HepG2 (cell line): Measurements from ENCODE around the gene GSKIP. TPM values are rescaled to one million over a fixed set of nuclear protein-coding genes. Genes with fewer than 3 reads are reported as not detected.

Experiments
- ATAC-seq: fragments of 200-7000 bp; cut with Tn5 transposase; 3 replicates; pipeline ENCODE4 v1.9.1; 2020; ENCODE audit warnings: mild to moderate bottlenecking, moderate library complexity
- BruUV-seq: library from RNA; stranded (reverse); fragments of 400-500 nt; replicated peaks from 2 replicates; lab custom pipeline; 2021; lab: Mats Ljungman, UMichigan
- CTCF ChIA-PET: fragments of 300-600 bp; formaldehyde crosslinking; extraction: SDS; loops from one replicate; lab custom pipeline; 2021; ENCODE audit warnings: low total read pairs, inconsistent platforms, low intra/inter-chr PET ratio; lab: Yijun Ruan, JAX
- POLR2A ChIA-PET: fragments of 350-600 bp; sonication (Branson Sonifier 250); formaldehyde crosslinking; loops from one replicate; lab custom pipeline; 2020; ENCODE audit warnings: antibody characterized with exemption, inconsistent platforms; lab: Yijun Ruan, JAX
- DNase-seq: peaks from one replicate; pipeline ENCODE4 v3.0.0-alpha.2; 2015; ENCODE audit warnings: low spot score
- FAIRE-seq: peaks from 3 replicates; lab custom pipeline; 2011; peaks lifted over from hg19 to GRCh38; lab: Jason Lieb, UNC
- H2AFZ ChIP-seq: one replicate; pipeline ENCODE4 v1.6.1; 2011; ENCODE audit warnings: low read length, inconsistent platforms
- H3K27ac ChIP-seq: fragments of 300-600 bp; 3 replicates; pipeline ENCODE4 v1.8.0; 2011; ENCODE audit warnings: mixed run types, mild to moderate bottlenecking, mixed read lengths, low read length, inconsistent platforms; ENCODE audit not compliant: insufficient read depth; ENCODE audit errors: extremely low read length
- H3K27me3 ChIP-seq, 2 experiments: fragments of 200-600 bp in 1 of 2; 2 replicates in 1 of 2; 3 replicates in 1 of 2; pipeline versions ENCODE4 v1.6.0 to v1.8.0; 2011; ENCODE audit warnings: low read length in 2 of 2, mild to moderate bottlenecking in 2 of 2, moderate library complexity in 2 of 2, inconsistent platforms in 1 of 2; ENCODE audit not compliant: insufficient read depth in 2 of 2, control insufficient read depth in 1 of 2
- H3K36me3 ChIP-seq, 2 experiments: fragments of 200-600 bp in 1 of 2; replicated peaks in 1 of 2; 2 replicates in 1 of 2; 3 replicates in 1 of 2; pipeline versions ENCODE4 v1.5.1 to v1.8.0; 2011; ENCODE audit warnings: low read length in 2 of 2, inconsistent platforms in 1 of 2; ENCODE audit not compliant: insufficient read depth in 2 of 2, control insufficient read depth in 1 of 2
- H3K4me1 ChIP-seq: 2 replicates; pipeline ENCODE4 v1.5.1; 2012; ENCODE audit warnings: low read length, inconsistent platforms; ENCODE audit not compliant: insufficient read depth
- H3K4me2 ChIP-seq: 2 replicates; pipeline ENCODE4 v1.6.0; 2011; ENCODE audit warnings: low read depth, low read length, inconsistent platforms
- H3K4me3 ChIP-seq, 3 experiments: fragments of 200-600 bp in 1 of 3; sonication (generic), shearing (Covaris generic) in 1 of 3; replicated peaks in 1 of 3; 2 replicates each; pipeline ENCODE4 v1.5.1; 2011 to 2016; ENCODE audit warnings: low read length in 3 of 3, inconsistent platforms in 2 of 3, low read depth in 2 of 3, mild to moderate bottlenecking in 2 of 3, control low read depth in 1 of 3, mixed read lengths in 1 of 3; ENCODE audit not compliant: insufficient read depth in 1 of 3
- H3K79me2 ChIP-seq: one replicate; pipeline ENCODE4 v1.6.1; 2011; ENCODE audit warnings: low read length, inconsistent platforms; ENCODE audit not compliant: insufficient read depth
- H3K9ac ChIP-seq: 2 replicates; pipeline ENCODE4 v1.6.0; 2011; ENCODE audit warnings: mild to moderate bottlenecking, low read depth, low read length, inconsistent platforms; ENCODE audit not compliant: insufficient read depth
- H3K9me3 ChIP-seq: 2 replicates; pipeline ENCODE4 v1.5.1; 2012; ENCODE audit warnings: mild to moderate bottlenecking, low read length
- H4K20me1 ChIP-seq: 2 replicates; pipeline ENCODE4 v1.6.0; 2011; ENCODE audit warnings: inconsistent platforms, mild to moderate bottlenecking, low read length, moderate library complexity; ENCODE audit not compliant: insufficient read depth
- HMG20A ChIP-seq: IDR thresholded peaks from 2 replicates; pipeline ENCODE4 v1.6.1; 2016; ENCODE audit warnings: borderline replicate concordance
- MIXL1 ChIP-seq: IDR thresholded peaks from 2 replicates; pipeline ENCODE4 v1.6.1; 2016
- POLR2G ChIP-seq: fragments of 200-400 bp; formaldehyde crosslinking; IDR thresholded peaks from 2 replicates; pipeline ENCODE4 v1.6.1; 2018; ENCODE audit warnings: mild to moderate bottlenecking, low read depth, low read length, moderate library complexity
- RNF2 ChIP-seq: fragments of 450-650 bp; conservative IDR thresholded peaks from 2 replicates; pipeline ENCODE4 v1.6.1; 2016; ENCODE audit warnings: low read depth
- SCMH1 ChIP-seq: sonication (generic); formaldehyde crosslinking; IDR thresholded peaks from 2 replicates; pipeline ENCODE4 v1.9.0; 2021; ENCODE audit warnings: missing genetic modification reagents, mild to moderate bottlenecking, borderline replicate concordance
- SP4 ChIP-seq: sonication (generic); formaldehyde crosslinking; IDR thresholded peaks from 2 replicates; pipeline ENCODE4 v1.8.1; 2023; ENCODE audit warnings: mild to moderate bottlenecking, missing genetic modification reagents
- ZNF138 ChIP-seq: sonication (generic); formaldehyde crosslinking; IDR thresholded peaks from 2 replicates; pipeline ENCODE4 v1.5.0; 2020; ENCODE audit warnings: mild to moderate bottlenecking, low read depth, missing genetic modification reagents
- ZNF549 ChIP-seq: sonication (generic); formaldehyde crosslinking; IDR thresholded peaks from 2 replicates; pipeline ENCODE4 v1.5.0; 2020; ENCODE audit warnings: missing genetic modification reagents
- WGBS: methylation state at CpG from one replicate; pipeline ENCODE4 v1.1.6; 2017; ENCODE audit warnings: low lambda C conversion rate; 5-methylcytosine and 5-hydroxymethylcytosine counted together
- in situ Hi-C: cut with HindIII; loops from 2 replicates; pipeline ENCODE4 v1.10.0; 2017; ENCODE audit warnings: low pct_unique_long_range_greater_than_20kb; ENCODE audit not compliant: extremely low pct_ligation_motif_present
- intact Hi-C: fragments of 100-400 bp; cut with micrococcal nuclease; formaldehyde crosslinking; loops from one replicate; pipeline ENCODE4 v1.10.0; 2022; ENCODE audit not compliant: unreplicated experiment
- polyA plus RNA-seq, 8 experiments: library from polyadenylated mRNA; depleted of rRNA in 3 of 8; stranded (reverse) in 7 of 8; unstranded in 1 of 8; fragments of >200 nt; fragmentation: Illumina TruSeq in 4 of 8; extraction: Trizol in 4 of 8; gene quantifications; 2 replicates each; pipeline versions ENCODE4 v1.2.1 to v1.2.3, GENCODE V29; 2011 to 2016; ENCODE audit warnings: low read depth in 4 of 8, missing spikeins in 1 of 8, mixed read lengths in 1 of 8; ENCODE audit not compliant: insufficient read depth in 1 of 8
- total RNA-seq, 5 experiments: library from RNA; depleted of rRNA; stranded (reverse); fragments of >200 nt; fragmentation: Illumina TruSeq; extraction: Trizol; gene quantifications; 2 replicates each; pipeline ENCODE4 v1.2.3, GENCODE V29; 2016; ENCODE audit warnings: low read depth in 1 of 5
- TF ChIP-seq, protein P1 (sequence below): IDR thresholded peaks from 2 replicates; pipeline ENCODE4 v1.6.1; 2012; ENCODE audit warnings: low read depth, low read length, improper control_type of control experiment

The GSKIP gene
- total and polyA plus RNA-seq, 2 of the 13 experiments (the other 11 are each of a cell fraction or from before 2014, with no cell fraction given), result 12.5 to 27.3 TPM

DNA sequence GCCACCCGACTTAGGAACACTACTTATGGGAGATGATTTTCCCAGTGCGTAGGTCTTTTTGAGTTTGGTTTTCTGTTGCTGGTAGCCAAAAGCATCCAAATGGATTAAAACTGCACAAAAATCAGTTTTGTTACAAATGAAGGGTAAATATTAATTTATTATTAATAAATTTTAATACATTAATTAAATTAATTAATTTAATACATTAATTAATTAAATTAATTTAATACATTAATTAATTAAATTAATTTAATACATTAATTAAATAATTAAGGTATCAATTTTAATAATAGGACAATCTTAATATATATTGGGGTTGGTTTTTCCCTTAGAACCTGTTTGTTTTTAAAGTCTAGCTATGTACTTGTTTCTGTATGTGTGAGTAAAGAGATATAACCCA, 52.2 kb downstream of the GSKIP start:
- TF ChIP-seq ZNF138 (CRISPR knock-in tag) (no peak), POLR2G (no peak), SP4 (CRISPR knock-in tag) (no peak), MIXL1 (CRISPR knock-in tag) (no peak)
- TF ChIP-seq, protein P1, sequence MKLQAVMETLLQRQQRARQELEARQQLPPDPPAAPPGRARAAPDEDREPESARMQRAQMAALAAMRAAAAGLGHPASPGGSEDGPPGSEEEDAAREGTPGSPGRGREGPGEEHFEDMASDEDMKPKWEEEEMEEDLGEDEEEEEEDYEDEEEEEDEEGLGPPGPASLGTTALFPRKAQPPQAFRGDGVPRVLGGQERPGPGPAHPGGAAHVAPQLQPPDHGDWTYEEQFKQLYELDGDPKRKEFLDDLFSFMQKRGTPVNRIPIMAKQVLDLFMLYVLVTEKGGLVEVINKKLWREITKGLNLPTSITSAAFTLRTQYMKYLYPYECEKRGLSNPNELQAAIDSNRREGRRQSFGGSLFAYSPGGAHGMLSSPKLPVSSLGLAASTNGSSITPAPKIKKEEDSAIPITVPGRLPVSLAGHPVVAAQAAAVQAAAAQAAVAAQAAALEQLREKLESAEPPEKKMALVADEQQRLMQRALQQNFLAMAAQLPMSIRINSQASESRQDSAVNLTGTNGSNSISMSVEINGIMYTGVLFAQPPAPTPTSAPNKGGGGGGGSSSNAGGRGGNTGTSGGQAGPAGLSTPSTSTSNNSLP, result peak; percentile 17; the same call in 1 of the 2 replicates
- in situ Hi-C loops, result no loop called here
- no peak for DNase-seq
- H3K9ac ChIP-seq, result no peak overlapping the region
- 86% methylated on average over 2 of the region's 2 CpGs for WGBS
- intact Hi-C loops, result no loop called here
- no peaks in the 10 kb centered on the region for H3K79me2 ChIP-seq
- FAIRE-seq, result no peak
- no peak overlapping the region for H3K4me2 ChIP-seq
- no peaks in the 10 kb centered on the region for H3K36me3 ChIP-seq
- no TSS peak for BruUV-seq
- H4K20me1 ChIP-seq, result no peaks in the 10 kb centered on the region
- H3K4me1 ChIP-seq, result peaks cover 2% of the 10 kb centered on the region
- CTCF ChIA-PET, result no interaction called here
- ATAC-seq, result no peak
- H3K9me3 ChIP-seq, result no peaks in the 10 kb centered on the region
- H3K4me3 ChIP-seq, result no peak overlapping the region
- H3K27me3 ChIP-seq, result no peaks in the 10 kb centered on the region
- no peak overlapping the region for H2AFZ ChIP-seq
- POLR2A ChIA-PET, result no interaction called here
- no peak overlapping the region for H3K27ac ChIP-seq

DNA sequence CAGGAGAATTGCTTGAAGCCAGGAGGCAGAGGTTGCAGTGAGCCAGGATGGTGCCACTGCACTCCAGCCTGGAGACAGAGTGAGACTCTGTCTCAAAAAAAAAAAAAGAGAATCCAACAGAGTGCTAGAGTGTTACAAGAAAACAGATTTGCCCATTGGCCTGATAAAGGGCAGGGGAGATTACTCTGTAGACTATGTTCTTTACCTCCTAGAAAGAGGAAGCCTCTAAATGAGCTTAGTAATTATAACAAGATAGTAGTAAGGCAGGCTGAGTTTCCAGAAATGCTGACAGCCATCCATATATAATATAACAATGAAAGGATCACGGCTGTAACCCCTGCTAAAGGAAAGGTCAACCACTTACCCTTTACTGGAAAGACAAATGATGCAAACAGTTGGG, 53.0 kb downstream of the GSKIP start:
- no peak for ATAC-seq
- intact Hi-C loops, result no loop called here
- Histone ChIP-seq H3K9ac (no peak overlapping the region), H2AFZ (no peak overlapping the region), H3K79me2 (no peaks in the 10 kb centered on the region), H3K36me3 (no peaks in the 10 kb centered on the region), H3K4me1 (no peaks in the 10 kb centered on the region), H4K20me1 (no peaks in the 10 kb centered on the region), H3K4me3 (no peak overlapping the region), H3K27ac (no peak overlapping the region), H3K4me2 (no peak overlapping the region), H3K27me3 (0 out of 5 replicates have a peak, but pooled peaks cover 0 to 5% of the 10 kb centered on the region in 2 experiments), H3K9me3 (no peaks in the 10 kb centered on the region)
- no peak for TF ChIP-seq SCMH1 (CRISPR knock-in tag)
- TF ChIP-seq RNF2, result no peak
- no peak for TF ChIP-seq ZNF549 (CRISPR knock-in tag)
- TF ChIP-seq HMG20A (CRISPR knock-in tag), result no peak
- no peak for DNase-seq
- no peak for FAIRE-seq
- in situ Hi-C loops, result no loop called here
- BruUV-seq, result no TSS peak
- ChIA-PET CTCF (no interaction called here), POLR2A (no interaction called here)
- WGBS, result 8% methylated on average over 1 of the region's 1 CpG
